ENCODE measurements around the gene LDLRAD1. TPM values are rescaled to one million over a fixed set of nuclear protein-coding genes. Genes with fewer than 3 reads are reported as not detected.

The LDLRAD1 gene
- total RNA-seq, 1 experiment from 2014 or later: not detected

DNA sequence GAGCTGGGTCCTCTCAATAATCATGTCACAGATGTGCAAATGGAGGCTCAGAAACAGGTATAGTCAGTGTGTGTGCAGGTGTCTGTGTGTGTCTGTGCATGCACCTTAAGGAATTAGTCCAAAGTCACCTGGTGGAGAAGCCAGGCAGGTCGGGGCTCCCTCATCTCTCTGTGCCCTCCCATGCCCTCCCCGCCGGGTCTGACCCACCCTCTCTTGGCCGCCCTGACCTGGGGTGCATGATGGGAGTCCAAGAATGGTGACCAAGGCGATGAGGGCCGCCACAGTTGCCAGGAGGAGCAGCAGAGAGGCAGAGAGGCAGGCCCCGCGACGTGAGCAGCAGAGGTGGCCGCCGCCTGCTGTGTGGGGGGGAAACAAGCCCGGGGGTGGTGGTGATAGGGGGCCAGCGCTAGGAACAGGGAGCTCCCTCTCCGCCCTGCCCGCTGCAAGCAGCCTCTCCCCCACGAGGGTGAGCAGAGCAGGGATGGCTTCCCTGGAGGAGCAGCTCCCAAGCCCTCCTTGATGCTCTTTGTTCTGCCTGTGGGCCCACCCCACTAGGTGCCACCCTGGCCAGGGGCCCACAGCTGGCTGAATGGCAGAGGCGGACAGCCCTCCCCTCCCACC is 3.9 kb downstream of the LDLRAD1 start:
- TF ChIP-seq, protein P1, sequence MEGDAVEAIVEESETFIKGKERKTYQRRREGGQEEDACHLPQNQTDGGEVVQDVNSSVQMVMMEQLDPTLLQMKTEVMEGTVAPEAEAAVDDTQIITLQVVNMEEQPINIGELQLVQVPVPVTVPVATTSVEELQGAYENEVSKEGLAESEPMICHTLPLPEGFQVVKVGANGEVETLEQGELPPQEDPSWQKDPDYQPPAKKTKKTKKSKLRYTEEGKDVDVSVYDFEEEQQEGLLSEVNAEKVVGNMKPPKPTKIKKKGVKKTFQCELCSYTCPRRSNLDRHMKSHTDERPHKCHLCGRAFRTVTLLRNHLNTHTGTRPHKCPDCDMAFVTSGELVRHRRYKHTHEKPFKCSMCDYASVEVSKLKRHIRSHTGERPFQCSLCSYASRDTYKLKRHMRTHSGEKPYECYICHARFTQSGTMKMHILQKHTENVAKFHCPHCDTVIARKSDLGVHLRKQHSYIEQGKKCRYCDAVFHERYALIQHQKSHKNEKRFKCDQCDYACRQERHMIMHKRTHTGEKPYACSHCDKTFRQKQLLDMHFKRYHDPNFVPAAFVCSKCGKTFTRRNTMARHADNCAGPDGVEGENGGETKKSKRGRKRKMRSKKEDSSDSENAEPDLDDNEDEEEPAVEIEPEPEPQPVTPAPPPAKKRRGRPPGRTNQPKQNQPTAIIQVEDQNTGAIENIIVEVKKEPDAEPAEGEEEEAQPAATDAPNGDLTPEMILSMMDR (conservative IDR thresholded peaks at IDR 0.05): no peak
- H3K79me1 ChIP-seq (ENCODE audit: insufficient read depth, low read depth, low read length, poor library complexity, severe bottlenecking): no peaks in the 10 kb centered on the region
- H3K4me3 Mint-ChIP-seq: no peak overlapping the region
- no peak overlapping the region for H3K4ac ChIP-seq (ENCODE audit: low read depth, low read length)
- no peak overlapping the region for H2AK5ac ChIP-seq (ENCODE audit: insufficient read length, low read length)
- peaks cover 1% of the 10 kb centered on the region for H3K27me3 Mint-ChIP-seq (ENCODE audit: low read depth)
- H2BK5ac ChIP-seq (ENCODE audit: insufficient read length, low read length): no peak overlapping the region
- H3K9ac ChIP-seq (ENCODE audit: extremely low read depth, insufficient read length, low read length): no peak overlapping the region
- no peak overlapping the region for H3K27ac Mint-ChIP-seq
- H3K9me3 ChIP-seq (ENCODE audit: control insufficient read depth, low read depth, low read length): no peaks in the 10 kb centered on the region
- no peaks in the 10 kb centered on the region for H3K79me2 ChIP-seq (ENCODE audit: insufficient read depth, low read length)
- no peak overlapping the region for H2BK120ac ChIP-seq (ENCODE audit: low read depth, low read length, poor library complexity, severe bottlenecking)
- H3T11ph ChIP-seq (ENCODE audit: low read length): no peak overlapping the region
- H2BK15ac ChIP-seq (ENCODE audit: low read depth, low read length): no peak overlapping the region
- no peak overlapping the region for H4K8ac ChIP-seq (replicated peaks; ENCODE audit: insufficient read length, low read depth, low read length)
- H2BK12ac ChIP-seq (ENCODE audit: insufficient read length, low read depth, low read length): no peak overlapping the region
- no peaks in the 10 kb centered on the region for H4K20me1 ChIP-seq (ENCODE audit: control insufficient read depth, insufficient read depth, insufficient read length)
- H3K23ac ChIP-seq (ENCODE audit: insufficient read length, low read depth, low read length): no peak overlapping the region
- no peak overlapping the region for H2AFZ ChIP-seq (ENCODE audit: low read length)
- H3K18ac ChIP-seq (ENCODE audit: insufficient read length, low read depth, low read length): no peak overlapping the region
- H3K4me2 ChIP-seq (ENCODE audit: insufficient read depth, insufficient read length, low read length): no peak overlapping the region
- H2BK20ac ChIP-seq (ENCODE audit: low read depth, low read length, poor library complexity, severe bottlenecking): no peak overlapping the region
- H3K4me1 ChIP-seq (ENCODE audit: insufficient read depth, low read length): no peaks in the 10 kb centered on the region
- H3K27me3 ChIP-seq (ENCODE audit: insufficient read depth, low read length): no peaks in the 10 kb centered on the region
- no peaks in the 10 kb centered on the region for H3K9me3 Mint-ChIP-seq
- no peak for DNase-seq
- no peak overlapping the region for H4K91ac ChIP-seq (ENCODE audit: insufficient read length, low read depth, low read length)
- peaks cover 8 to 10% of the 10 kb centered on the region in 2 experiments for H3K4me1 Mint-ChIP-seq
- no peaks in the 10 kb centered on the region for H3K36me3 Mint-ChIP-seq (ENCODE audit: insufficient read depth in 1 of 3, low read depth in 3 of 3)
- H4K5ac ChIP-seq (ENCODE audit: insufficient read length, low read depth, low read length): no peak overlapping the region
- no peaks in the 10 kb centered on the region for H3K23me2 ChIP-seq (ENCODE audit: insufficient read length, low read depth, low read length, poor library complexity, severe bottlenecking)
- no peak overlapping the region for H3K27ac ChIP-seq (ENCODE audit: insufficient read length, low read depth, low read length)
- WGBS (ENCODE audit: extremely low coverage, insufficient read length, low lambda C conversion rate): no CpG with 5 or more reads among the region's 17 CpGs
- H3K14ac ChIP-seq (ENCODE audit: insufficient read depth, low read length): no peak overlapping the region; the same call in 1 of the 2 replicates
- no peak overlapping the region for H3K56ac ChIP-seq (ENCODE audit: insufficient read length, low read depth, low read length)

All from H9 (cell line).